HG03064 (cell line): ENCODE data around the gene LCN6.

Experiments used
- ATAC-seq: cut with Tn5 transposase; IDR thresholded peaks from one replicate; pipeline ENCODE4 v1.9.1; 2021; ENCODE audit warnings: low read depth; ENCODE audit not compliant: unreplicated experiment

LCN6 gene

DNA sequence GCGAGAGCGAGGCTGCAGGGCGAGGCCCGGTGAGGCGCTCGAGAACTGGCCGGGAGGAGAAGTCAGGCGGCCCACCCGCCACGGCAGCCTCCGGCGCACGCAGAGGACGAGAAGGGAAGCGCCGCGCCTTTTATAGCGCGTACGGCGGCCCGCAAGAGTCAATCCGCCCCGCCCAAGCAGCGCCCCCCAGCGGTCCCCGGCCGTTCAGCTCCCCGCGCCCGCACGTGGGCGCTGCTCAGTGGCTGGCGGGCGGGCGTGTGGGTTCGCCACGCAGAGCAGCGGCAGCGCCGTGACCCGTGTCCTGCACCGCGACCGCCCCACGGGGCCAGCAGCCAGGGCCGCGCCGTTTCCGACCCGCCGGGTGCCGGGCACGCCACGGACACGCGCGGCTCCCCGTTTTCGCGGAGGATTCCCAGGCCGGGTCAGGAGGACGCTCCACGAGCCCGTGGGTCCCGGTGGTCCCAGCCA, 20.2 kb downstream of the LCN6 start:
- no peak for ATAC-seq

DNA sequence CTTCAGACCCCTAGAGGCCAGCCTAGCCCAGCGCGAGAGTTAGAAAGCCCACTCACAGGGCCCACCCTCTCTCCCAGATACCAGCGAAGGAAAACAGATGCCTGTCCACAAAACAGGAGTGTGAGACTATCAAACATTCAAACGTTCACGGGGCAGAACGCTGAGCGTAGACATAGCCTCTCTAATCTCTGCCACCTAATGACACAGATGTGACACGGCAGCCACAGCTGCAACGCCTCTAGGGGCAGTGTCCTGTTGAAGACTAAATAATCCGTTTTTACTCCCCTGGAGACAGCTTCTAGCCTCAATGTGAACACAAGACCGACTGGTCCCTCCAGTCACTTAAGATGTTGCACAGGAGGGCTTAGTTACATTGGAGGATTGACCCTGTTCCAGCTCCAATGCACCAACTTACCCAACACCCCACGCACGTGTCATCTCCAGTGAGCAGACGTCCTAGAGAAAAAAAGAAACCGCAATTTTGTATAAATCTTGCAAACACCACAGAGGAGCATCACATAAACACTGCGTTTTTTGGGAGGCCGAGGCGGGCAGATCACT, 21.6 kb downstream of the LCN6 start:
- ATAC-seq = no peak

DNA sequence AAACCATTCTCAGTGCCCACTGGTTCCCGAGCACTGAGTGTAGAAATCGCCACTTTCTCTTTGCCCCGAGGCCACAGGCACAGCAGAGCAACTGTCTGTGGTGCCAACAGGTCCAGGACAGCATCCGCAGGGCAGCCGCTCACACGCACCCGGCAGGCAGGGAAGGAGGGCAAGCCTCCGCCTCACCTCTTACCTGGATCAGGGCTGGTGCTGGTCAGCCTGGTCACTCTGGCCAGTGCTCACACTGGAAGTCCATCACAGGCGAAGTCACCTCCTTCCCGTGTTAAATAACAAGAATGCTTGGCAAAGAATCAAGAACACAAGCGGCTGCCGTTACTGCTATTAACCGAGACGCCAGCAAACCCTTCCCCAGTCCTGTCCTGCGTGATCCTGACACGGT, 22.2 kb downstream of the LCN6 start:
- ATAC-seq = no peak

DNA sequence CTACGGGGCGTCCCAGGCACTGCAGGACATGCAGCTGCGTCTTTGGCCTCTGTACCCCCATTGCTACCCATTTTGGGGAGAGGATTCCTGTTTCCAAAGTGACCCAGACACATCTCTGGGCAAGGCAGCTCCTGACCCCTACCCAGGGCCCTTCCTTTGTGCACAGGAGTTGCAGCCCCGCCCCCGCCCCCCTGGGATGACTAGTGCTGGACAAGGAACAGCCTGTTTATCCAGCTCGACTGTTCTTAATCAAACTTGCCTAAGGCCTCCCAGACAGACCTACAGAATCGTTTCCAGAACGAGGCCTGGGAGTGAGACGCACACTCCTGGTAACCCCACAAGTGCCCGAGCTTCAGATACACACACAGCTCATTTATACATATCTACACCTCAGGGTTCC, 22.7 kb downstream of the LCN6 start:
- ATAC-seq = no peak

DNA sequence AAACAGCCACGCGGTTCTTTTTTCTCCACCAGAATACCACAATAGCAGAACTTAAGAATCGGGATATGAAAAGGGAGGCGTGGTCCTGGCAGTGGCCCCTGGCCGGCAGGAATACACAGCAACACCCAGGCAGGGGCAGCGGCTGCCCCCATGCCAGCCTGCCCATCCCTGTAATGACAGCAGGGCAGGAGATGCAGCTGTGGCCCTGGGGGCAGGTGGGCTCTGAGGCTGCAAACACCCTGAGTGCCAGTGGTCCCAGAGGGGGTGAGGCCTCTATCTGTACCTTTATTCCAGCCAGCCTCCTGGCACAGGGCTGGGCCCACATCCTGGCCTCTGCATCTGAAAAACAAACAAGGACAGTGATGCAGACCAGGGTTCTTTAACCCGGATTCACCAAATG, 23.6 kb downstream of the LCN6 start:
- no peak for ATAC-seq

DNA sequence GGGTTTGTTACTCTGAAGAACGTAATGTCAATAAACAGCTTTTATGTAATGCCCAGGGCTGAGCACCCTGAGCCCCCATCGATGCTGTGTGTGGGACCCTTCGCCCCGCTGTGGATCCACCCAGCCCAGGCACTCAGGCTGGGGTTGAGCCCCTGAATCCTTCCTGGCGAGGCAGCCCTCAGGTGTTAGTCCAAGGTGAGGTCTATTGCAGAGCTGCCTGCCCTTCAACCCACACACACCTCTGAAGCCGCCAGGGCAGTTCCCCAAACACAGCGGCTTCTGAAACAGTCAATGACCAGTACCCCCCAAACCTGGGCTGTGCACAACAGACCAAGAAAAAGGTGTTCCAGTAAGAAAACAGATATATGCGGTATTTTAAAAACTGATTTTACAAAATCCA, 24.3 kb downstream of the LCN6 start:
- ATAC-seq = no peak

DNA sequence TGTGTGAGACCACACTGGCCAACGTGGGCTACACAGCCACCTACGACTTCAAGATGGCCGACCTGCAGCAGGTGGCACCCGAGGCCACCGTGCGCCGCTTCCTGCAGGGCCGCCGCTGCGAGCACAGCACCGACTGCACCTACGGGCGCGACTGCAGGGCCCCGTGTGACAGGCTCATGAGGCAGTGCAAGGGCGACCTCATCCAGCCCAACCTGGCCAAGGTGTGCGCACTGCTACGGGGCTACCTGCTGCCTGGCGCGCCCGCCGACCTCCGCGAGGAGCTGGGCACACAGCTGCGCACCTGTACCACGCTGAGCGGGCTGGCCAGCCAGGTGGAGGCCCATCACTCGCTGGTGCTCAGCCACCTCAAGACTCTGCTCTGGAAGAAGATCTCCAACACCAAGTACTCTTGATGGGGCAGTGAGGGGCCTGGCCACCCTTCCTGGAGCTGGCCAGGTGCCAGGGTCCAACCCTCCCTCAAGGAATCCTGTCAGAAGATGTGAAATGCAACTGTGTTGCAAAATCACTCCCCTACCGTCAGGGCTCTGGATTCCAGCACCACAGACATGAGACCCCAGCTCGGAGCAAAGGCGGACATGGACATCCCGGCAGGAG, 24.9 kb downstream of the LCN6 start:
- ATAC-seq = no peak

DNA sequence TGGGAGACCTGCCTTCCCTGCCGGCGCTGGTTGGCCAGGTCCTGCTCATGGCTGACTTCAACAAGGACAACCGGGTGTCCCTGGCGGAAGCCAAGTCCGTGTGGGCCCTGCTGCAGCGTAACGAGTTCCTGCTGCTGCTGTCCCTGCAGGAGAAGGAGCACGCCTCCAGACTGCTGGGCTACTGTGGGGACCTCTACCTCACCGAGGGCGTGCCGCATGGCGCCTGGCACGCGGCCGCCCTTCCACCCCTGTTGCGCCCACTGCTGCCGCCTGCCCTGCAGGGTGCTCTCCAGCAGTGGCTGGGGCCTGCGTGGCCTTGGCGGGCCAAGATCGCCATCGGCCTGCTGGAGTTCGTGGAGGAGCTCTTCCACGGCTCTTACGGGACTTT, 25.4 kb downstream of the LCN6 start:
- ATAC-seq = no peak

DNA sequence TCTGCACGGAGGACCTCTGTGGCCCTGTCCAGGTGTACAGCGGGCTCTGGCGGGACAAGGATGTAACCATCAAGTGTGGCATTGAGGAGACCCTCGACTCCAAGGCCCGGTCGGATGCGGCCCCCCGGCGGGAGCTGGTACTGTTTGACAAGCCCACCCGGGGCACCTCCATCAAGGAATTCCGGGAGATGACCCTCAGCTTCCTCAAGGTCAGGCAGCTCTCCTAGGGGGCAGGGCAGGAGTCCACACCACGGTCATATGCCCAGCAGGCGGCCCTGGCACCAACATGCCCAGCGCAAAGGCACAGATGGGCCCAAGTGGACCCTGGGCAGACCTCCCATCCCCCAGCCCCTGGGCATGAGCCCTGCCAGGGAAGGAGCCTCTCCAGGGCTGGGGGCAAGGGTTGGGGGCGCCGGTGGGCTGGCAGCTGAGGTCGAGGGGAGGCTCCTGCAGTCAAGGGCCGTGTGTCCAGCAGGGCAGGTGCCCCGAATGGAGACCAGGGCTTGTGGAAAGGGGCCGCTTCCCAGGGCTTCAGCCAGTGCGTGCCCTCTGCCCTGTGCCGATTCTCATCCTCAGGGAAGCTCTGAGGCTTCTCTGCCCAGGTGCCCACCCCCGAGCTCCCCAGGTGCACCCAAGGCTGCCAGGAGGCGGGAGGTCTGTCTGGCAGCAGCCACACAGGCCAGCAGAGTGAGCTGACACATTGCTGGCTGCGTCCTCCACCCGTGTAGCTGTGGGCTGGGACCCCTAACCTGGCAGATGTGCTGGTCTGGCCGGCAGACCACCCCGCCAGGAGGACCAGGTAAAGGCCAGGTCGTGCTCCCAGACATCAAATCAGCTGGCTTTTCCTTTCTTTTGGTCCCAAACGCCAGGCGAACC, 26.0 kb downstream of the LCN6 start:
- ATAC-seq = no peak

DNA sequence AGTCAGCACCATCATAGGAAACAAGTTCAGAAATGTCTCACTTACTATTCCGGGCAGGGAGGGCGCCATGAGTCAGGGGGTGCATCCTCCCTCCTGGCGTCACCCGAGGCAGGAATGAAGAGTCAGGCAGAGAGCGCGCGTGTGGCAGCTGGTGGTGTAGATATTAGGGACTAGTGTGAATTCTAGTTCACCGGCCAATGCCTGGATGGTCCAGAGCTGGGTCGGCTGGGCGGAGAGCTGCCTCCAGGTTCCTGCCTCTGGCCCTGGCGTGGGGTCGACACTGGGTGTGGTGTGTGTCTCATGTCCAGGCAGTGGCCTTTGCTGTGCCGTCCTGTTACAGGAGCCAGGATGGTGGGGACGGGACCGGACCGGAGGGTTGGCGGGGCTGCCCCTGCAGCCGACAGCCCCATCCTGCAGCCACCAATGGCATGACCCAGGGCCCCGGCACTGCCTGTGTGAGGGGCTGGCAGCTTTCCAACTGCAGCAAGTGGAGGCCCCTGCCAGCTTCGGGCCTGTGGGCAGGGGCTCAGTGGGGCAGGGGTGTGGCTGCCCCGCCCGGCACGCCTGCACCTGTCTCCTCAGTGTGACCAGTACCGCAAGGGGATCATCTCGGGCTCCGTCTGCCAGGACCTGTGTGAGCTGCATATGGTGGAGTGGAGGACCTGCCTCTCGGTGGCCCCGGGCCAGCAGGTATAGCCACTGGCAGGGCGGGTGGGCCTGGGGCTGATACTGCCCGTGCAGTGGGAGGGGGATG, 26.8 kb downstream of the LCN6 start:
- no peak for ATAC-seq

DNA sequence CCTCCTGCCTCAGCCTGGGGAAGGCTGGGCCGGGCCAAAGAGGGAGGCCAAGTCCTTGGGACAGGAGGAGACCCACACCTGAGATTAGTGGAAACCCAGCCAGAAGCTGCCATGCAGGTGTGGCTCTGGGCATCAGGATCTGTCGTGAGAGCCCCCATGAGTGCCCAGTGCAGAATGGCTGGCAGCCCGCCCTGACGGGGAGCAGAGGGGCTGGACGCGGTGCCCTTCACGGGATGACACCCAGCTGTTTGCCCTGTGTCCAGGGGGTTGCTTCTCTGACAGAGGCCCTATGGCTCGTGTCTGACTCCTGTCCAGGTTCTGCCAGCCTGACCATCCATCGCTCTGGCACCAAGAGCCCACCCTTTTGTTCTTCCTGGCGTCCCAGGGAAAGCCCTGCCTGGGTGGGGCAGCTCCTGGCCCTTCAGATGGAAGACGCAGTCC, 27.4 kb downstream of the LCN6 start:
- ATAC-seq = no peak

DNA sequence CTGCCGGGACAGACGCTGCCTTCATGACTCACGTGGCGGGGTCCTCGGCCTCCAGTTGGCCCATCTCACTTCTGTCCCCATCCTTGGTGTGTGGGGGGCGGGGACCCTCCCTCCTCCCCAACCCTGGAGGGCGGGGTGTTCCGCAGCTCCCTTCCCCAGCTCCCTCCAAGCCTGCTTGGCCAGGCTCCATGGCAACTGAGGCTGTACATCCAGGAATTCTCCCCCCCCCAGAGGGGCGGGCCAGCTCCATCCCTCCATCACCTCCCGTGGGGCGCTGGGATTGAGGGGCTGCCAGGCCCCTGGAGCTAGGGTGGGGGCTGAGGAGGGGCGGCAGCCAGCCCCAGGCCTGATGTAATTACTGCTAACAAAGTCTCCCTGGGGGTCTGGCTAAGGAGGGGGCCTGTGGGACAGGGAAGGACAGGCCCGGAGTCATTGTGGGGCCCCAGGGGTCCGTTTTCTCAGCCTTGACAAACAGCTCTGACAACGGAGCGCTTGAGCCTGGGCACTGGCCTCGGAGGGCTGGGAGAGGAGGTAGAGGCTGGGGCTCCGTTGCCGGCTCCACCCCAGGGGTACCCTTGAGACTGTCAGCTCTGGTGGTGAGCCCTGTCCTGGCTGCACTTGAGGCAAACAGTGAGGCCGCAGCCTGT, 28.0 kb downstream of the LCN6 start:
- ATAC-seq = no peak

DNA sequence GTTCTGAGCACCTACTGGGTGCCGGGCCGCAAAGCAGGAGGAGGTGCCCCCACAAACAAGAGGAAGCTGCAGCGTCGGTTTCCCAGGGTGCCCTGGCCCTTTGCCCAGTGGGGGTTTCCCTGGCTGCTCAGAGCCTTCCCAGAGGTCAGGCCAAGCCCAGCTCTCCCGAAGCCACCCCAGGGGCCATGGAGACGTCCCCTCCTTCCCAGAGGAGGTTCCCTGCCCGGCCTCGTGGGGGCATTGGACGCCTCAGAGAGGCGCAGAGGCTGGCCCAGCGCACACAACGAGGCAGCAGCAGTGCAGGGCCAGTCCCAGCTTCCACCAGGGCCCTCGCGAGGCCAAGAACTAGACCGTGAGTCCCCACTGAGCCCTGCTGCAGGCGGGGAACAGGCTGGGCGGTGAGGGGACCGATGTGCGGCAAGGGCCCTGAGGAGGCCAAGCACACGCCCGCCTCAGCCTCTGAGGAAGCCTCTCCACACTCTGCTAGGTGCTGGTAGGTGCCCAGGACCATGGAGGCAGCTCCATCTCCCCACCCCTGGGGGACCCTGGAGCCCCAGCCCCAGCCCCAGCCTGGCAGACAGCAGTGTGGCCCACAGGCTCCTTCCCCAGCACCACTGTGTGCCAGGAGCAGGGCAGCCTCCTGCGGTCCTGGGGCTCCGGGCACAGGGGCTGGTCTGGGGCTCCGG, 29.0 kb downstream of the LCN6 start:
- no peak for ATAC-seq

DNA sequence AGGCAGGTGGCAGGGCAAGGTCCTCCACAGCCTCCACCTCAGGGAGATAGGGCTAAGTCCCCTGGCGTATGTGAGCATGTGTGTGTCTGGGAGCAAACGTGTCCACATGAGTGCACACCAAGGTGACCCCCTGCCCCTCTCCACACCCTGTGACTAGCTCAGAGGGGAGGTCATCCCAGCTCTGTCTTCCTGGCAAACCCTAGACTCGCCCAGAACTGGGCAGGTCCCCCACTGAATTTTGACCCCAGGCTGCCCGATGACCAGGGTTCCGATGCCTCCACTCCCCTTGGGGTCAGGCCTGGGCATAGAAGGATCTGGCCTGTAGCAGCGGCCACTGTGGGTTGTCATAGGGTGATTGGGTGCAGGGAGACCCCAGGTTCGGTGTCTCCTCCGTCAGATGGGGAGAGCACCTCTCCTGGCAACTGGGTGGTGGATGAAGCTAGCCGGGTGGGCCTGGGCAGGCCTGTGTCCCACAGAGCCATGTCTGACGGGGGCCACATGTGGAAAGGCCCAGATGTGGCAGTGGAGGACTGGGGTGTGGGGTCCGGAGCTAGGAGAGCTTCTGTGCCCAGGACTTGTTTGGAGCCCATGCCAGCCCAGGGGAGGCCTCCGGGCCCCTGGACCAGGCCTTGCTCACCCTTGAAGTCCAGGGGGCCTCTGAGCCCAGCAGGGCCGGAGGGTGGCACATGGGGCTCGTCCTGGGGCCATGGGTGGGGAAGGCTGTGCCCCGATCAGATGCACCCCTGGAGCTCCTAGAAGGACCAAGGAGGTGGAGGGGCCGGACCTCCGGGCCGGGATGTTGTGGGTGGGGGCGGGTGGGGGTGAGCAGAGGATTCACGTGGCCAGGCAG, 29.8 kb downstream of the LCN6 start:
- ATAC-seq = no peak

DNA sequence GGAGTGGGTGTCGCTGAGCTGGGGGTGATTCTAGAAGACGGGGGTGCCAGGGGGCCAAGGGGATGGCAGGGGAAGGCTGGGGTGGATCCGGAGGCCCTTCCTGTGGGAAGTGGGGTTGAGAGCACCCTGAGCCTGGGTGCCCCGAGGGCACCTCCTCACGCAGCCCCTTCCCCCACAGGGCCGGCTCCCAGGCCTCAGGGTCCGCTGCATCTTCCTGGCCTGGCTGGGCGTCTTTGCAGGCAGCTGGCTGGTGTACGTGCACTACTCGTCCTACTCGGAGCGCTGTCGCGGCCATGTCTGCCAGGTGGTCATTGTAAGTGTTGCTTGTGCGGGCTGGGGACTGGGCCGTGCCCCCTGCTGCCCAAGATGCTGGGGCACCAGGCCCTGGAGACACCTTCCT, 30.9 kb downstream of the LCN6 start:
- ATAC-seq = no peak

DNA sequence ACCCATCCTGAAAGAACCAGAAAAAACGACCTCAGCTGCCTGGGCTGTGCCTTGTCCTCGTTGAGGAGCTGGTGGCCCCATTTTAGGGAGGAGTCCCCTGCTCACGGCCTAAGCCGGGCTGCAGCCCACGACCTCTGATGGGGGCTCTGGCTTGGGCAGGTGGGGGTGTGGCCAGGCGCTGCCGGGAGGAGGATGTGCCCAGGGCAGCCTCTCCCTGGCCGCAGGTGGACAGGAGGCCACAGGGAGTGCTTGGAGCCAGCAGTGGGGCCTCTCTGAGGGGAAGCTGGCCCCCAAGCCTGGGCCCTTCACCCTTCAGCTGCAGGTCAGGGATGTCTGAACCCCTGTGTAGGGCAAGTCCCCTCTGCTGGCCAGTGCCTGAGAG, 33.4 kb downstream of the LCN6 start:
- no peak for ATAC-seq

DNA sequence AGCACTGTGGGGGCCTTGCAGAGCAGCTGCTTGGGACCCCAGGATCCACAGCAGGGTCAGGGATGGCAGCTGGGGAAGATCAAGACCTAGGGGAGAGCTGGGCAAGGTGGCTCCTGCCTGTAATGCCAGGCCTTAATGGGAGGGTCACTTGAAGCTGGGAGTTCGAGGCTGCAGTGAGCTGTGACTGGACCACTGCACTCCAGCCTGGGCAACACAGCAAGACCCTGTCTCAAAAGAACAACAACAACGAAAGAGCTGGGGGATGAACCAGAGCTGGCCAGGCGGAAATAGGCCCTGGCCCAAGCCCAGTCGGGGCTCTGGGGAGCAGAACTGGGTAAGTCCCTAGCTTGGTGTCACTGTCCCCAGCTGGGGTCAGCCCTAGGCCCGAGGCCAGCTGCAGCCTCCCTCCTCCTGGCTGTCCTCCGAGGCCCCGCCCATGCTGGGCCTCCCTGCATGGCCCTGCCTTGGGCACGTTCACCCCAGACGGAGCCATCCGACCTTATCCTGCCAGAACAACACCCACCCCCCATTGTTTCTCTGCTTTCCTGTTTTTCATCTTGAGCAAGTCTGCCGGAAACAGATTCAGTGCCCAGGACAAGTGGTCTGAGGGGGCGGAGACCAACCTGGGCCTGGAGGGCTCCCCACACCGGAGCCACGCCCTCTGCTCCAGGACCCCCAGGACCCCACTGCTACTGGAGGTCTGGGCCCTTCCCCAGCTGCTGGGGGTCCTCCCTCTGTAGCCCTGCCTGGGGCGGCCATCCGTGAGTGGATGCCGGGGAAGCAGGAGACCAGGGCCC, 34.0 kb downstream of the LCN6 start:
- ATAC-seq = no peak

DNA sequence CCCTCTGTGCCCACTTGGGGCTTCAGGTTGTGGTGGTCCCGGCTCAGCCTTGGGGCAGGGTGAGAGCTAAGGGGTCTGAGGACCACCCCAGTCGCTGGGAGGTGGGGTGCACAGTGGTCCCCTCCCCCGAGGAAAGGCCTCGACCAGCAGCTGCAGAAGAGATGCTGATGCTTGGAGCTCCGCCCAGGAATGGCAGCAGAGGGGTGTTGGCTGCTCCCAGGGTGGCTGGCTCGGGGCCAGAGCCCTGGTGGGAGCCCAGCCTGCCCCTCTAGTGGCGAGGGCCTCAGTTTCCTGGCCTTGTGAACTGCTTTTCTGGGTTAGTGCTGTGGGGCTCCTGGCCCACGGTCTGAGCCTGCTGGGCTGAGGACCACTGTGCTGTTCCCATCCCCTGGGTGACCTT, 34.8 kb downstream of the LCN6 start:
- no peak for ATAC-seq
